22Rv1 (cell line): Measurements from ENCODE around the gene USP48.

Source experiments
- CTCF ChIP-seq: fragments of 450-650 bp; IDR thresholded peaks from 2 replicates; pipeline ENCODE4 v1.5.1; 2017; ENCODE audit warnings: mild to moderate bottlenecking
- ZFX ChIP-seq: fragments of 450-650 bp; IDR thresholded peaks from 2 replicates; pipeline ENCODE4 v1.6.1; 2017; ENCODE audit warnings: antibody characterized with exemption, borderline replicate concordance

- TF ChIP-seq CTCF (peak; percentile 11; the same call in 1 of the 2 replicates), ZFX (no peak)
Measured at GRCh38 chr1:21657456-21658190, 125.3 kb downstream of the USP48 start.
